ENCODE data around the gene BTBD1. TPM values are rescaled to one million over a fixed set of nuclear protein-coding genes. Genes with fewer than 3 reads are reported as not detected.

BTBD1 gene
- total RNA-seq, 1 experiment from 2014 or later = 83.9 TPM

DNA sequence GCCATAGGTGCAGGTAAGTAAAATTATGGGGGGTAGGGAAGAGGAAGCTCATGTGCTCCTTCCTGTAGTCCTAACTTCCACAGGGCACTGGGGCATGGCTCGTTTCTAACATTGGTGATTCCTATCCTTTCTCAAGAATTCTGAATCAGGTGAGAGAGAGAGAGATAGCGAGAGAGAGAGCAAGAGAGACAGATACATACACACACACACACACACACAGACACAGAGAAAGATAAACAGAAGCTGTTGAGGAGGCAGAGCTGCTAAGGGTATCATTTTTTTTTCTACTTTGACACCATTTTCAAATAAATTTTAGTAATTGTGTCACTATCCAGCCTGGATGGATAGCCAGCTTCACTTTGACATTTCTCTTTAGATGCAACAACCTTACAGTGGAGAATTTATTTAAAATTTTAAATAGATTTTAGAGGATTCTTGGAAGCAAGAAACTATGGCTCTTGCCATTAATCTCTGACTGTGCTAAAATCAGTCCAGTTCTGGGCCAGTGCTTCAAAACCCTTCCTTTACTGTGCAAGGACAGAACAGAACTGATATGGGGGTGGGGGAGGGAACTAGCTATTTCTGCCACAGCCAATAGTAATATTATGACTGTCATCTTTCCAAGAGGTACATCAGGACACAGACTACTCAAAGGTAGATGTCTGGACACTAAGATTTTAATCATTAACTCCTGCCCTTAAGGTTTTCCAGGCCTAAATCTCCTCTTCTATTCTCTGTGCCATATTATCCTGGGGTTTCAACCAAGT lies 95.7 kb downstream of the BTBD1 start:
- Histone ChIP-seq H4K20me1 (ENCODE audit: low read length) (no peaks in the 10 kb centered on the region), H3K4me3 (ENCODE audit: low read length) (no peak overlapping the region), H3K36me3 (ENCODE audit: low read depth, low read length) (no peaks in the 10 kb centered on the region), H3K4me2 (ENCODE audit: low read length) (no peak overlapping the region), H3K9ac (ENCODE audit: low read length) (no peak overlapping the region), H3K9me3 (ENCODE audit: low read length) (no peaks in the 10 kb centered on the region), H3K9me2 (replicated peaks; ENCODE audit: low read length) (no peaks in the 10 kb centered on the region), H2AFZ (ENCODE audit: low read length) (no peak overlapping the region), H3K79me2 (ENCODE audit: low read length) (no peaks in the 10 kb centered on the region), H3F3A (ENCODE audit: low read length, unreplicated experiment) (no peaks in the 10 kb centered on the region), H3K27me3 (ENCODE audit: low read length) (no peaks in the 10 kb centered on the region), H3K27ac (ENCODE audit: low read length) (no peak overlapping the region), H3K4me1 (ENCODE audit: insufficient read depth, low read length) (no peaks in the 10 kb centered on the region)
- ATAC-seq (no peak), DNase-seq (no peak)
- POLR2A ChIA-PET (ENCODE audit: unreplicated experiment) = interaction anchor here (0.5 kb wide), 1 partner anchor 148 kb away, joined by 6 read pairs; no protein-coding TSS in a partner anchor
- TF ChIP-seq, protein P1, sequence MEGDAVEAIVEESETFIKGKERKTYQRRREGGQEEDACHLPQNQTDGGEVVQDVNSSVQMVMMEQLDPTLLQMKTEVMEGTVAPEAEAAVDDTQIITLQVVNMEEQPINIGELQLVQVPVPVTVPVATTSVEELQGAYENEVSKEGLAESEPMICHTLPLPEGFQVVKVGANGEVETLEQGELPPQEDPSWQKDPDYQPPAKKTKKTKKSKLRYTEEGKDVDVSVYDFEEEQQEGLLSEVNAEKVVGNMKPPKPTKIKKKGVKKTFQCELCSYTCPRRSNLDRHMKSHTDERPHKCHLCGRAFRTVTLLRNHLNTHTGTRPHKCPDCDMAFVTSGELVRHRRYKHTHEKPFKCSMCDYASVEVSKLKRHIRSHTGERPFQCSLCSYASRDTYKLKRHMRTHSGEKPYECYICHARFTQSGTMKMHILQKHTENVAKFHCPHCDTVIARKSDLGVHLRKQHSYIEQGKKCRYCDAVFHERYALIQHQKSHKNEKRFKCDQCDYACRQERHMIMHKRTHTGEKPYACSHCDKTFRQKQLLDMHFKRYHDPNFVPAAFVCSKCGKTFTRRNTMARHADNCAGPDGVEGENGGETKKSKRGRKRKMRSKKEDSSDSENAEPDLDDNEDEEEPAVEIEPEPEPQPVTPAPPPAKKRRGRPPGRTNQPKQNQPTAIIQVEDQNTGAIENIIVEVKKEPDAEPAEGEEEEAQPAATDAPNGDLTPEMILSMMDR (conservative IDR thresholded peaks at IDR 0.05; ENCODE audit: low read depth, low read length) = no peak
- TF ChIP-seq EZH2phosphoT487 (IDR thresholded peaks at IDR 0.05; ENCODE audit: borderline replicate concordance, low read length) (no peak), EZH2 (IDR thresholded peaks at IDR 0.05; ENCODE audit: low read length, unreplicated experiment) (no peak)
- intact Hi-C loops (cut with micrococcal nuclease) = no loop called here
- no TSS peak for BruUV-seq (replicated peaks)
- CTCF ChIA-PET = no interaction called here

DNA sequence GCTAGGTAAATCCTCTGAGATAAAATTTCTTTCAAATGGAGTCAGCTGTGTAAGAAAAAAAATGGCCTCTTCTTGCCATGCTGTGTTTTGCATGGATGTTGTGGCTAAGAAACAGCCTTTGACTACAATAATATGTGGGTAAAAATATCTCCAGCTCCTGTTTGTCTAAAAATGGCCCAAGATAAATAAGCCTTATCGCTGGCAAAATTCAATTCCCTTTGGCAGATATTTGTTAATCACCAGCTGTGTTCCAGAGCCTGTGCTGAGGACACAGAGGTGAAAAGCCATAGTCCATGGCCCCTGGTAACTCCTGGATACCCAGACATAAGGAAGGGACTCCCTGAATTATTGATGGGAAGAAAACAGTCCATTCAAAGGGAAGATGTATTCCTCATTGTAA lies 96.4 kb downstream of the BTBD1 start:
- Histone ChIP-seq H3K27me3 (ENCODE audit: low read length) (no peaks in the 10 kb centered on the region), H3K4me3 (ENCODE audit: low read length) (no peak overlapping the region), H3K4me2 (ENCODE audit: low read length) (no peak overlapping the region), H3K4me1 (ENCODE audit: insufficient read depth, low read length) (no peaks in the 10 kb centered on the region), H3K27ac (ENCODE audit: low read length) (no peak overlapping the region), H2AFZ (ENCODE audit: low read length) (no peak overlapping the region), H3K9me2 (replicated peaks; ENCODE audit: low read length) (no peaks in the 10 kb centered on the region), H3K36me3 (ENCODE audit: low read depth, low read length) (no peaks in the 10 kb centered on the region), H3K79me2 (ENCODE audit: low read length) (no peaks in the 10 kb centered on the region), H3K9me3 (ENCODE audit: low read length) (no peaks in the 10 kb centered on the region), H3F3A (ENCODE audit: low read length, unreplicated experiment) (no peaks in the 10 kb centered on the region), H3K9ac (ENCODE audit: low read length) (no peak overlapping the region), H4K20me1 (ENCODE audit: low read length) (no peaks in the 10 kb centered on the region)
- BruUV-seq (replicated peaks) = no TSS peak
- CTCF ChIA-PET = no interaction called here
- no peak for ATAC-seq
- TF ChIP-seq, protein P1 (conservative IDR thresholded peaks at IDR 0.05; ENCODE audit: low read depth, low read length) = no peak
- TF ChIP-seq EZH2 (IDR thresholded peaks at IDR 0.05; ENCODE audit: low read length, unreplicated experiment) (no peak), EZH2phosphoT487 (IDR thresholded peaks at IDR 0.05; ENCODE audit: borderline replicate concordance, low read length) (no peak)
- no peak for DNase-seq
- POLR2A ChIA-PET (ENCODE audit: unreplicated experiment) = interaction anchor here (0.5 kb wide), 1 partner anchor 147 kb away, joined by 6 read pairs; no protein-coding TSS in a partner anchor
- intact Hi-C loops (cut with micrococcal nuclease) = no loop called here

GRCh38 chr15:82970078-82970686 lies 96.9 kb downstream of the BTBD1 start:
- H3K27me3 ChIP-seq (ENCODE audit: low read length) = no peaks in the 10 kb centered on the region
- no peaks in the 10 kb centered on the region for H4K20me1 ChIP-seq (ENCODE audit: low read length)
- H3K9me2 ChIP-seq (replicated peaks; ENCODE audit: low read length) = no peaks in the 10 kb centered on the region
- no peak overlapping the region for H3K4me2 ChIP-seq (ENCODE audit: low read length)
- H3K9ac ChIP-seq (ENCODE audit: low read length) = no peak overlapping the region
- H3K4me1 ChIP-seq (ENCODE audit: insufficient read depth, low read length) = no peaks in the 10 kb centered on the region
- no peak for DNase-seq
- no peaks in the 10 kb centered on the region for H3K79me2 ChIP-seq (ENCODE audit: low read length)
- POLR2A ChIA-PET (ENCODE audit: unreplicated experiment) = no interaction called here
- H3F3A ChIP-seq (ENCODE audit: low read length, unreplicated experiment) = no peaks in the 10 kb centered on the region
- no peak overlapping the region for H3K27ac ChIP-seq (ENCODE audit: low read length)
- CTCF ChIA-PET = no interaction called here
- BruUV-seq (replicated peaks) = no TSS peak
- ATAC-seq = no peak
- no peaks in the 10 kb centered on the region for H3K9me3 ChIP-seq (ENCODE audit: low read length)
- H3K36me3 ChIP-seq (ENCODE audit: low read depth, low read length) = no peaks in the 10 kb centered on the region
- intact Hi-C loops (cut with micrococcal nuclease) = no loop called here
- H3K4me3 ChIP-seq (ENCODE audit: low read length) = no peak overlapping the region
- TF ChIP-seq, protein P1 (conservative IDR thresholded peaks at IDR 0.05; ENCODE audit: low read depth, low read length) = no peak
- TF ChIP-seq EZH2phosphoT487 (IDR thresholded peaks at IDR 0.05; ENCODE audit: borderline replicate concordance, low read length) (no peak), EZH2 (IDR thresholded peaks at IDR 0.05; ENCODE audit: low read length, unreplicated experiment) (no peak)
- H2AFZ ChIP-seq (ENCODE audit: low read length) = no peak overlapping the region
